DMS79 treated with DMSO at 0.1 percent for 48 hours (cell line): ENCODE data around the gene CLCNKA.
"Not testable (repeated sequence)": the region's sequence is repeated elsewhere in the genome, so short reads cannot be mapped to it uniquely, and the experiment has no call there.

Source experiments
- DNase-seq: peaks from one replicate; lab custom pipeline; 2025; lab: John Stamatoyannopoulos, UW

The CLCNKA gene

DNA sequence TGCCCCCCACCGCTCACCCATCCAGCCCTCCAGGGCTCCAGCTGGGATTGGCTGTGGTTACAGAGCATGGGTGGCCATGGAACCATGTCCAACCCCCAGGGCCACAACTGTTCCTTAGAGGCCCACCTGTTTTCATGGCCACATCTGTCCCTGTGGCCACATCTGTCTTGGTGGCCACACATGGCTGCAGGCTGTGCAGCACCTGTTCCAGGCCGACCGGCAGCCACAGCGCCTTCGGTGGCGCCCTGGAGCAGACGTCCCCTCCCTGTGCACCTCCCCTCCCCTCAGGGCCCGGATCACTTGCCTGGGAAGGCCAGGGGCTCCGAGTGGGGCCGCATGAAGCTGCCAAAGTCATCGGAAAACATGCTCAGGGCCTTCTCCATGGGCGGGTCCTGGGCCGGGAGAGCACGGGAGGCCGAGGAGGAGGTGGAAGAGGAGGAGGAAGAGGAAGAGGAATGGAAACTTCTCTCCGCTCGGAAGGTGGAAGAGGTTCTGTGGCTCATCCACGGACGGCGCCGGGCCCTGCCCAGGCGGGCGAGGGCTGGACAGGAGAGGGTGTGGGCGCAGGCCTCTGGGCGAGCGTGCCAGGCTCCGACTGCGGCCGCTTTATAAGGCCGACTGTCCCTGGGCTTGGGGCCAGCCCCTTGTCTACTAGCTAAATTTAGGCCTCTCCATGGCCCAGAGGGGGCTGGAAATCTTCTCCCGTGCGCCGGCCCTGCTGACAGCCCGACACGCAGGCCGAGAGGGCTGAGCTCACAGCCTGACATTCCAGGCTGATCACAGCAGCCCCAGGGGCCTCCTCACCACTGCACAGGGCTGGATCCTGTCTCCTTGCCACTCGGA lies 4.2 kb upstream of the CLCNKA start, which contains the start of gene HSPB7:
TSS of gene HSPB7 (minus strand) at position 583 of the 843 bp plus-strand sequence. CDS start at position 503, 80 bp downstream.
- DNase-seq: no peak

DNA sequence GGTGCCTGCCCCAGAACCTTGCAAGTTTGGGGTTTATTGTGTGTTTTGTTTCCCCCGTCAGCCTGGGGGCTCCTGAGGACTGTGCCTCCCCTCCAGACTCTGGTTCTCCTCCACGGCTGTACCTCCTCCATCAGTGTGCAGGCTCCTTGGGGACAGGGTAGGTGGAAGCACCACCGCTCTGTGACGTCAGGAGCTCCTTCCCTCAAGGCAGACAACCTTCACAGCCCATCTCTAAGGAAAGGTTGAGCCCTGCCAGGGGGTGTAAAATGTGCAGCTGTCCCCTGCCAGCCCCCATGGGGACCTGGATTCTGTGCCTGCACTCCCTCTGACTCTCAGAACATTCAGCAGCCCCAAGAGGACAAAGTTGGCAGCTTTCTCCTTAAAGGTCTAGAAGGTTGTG lies 3.5 kb upstream of the CLCNKA start:
- no peak for DNase-seq

DNA sequence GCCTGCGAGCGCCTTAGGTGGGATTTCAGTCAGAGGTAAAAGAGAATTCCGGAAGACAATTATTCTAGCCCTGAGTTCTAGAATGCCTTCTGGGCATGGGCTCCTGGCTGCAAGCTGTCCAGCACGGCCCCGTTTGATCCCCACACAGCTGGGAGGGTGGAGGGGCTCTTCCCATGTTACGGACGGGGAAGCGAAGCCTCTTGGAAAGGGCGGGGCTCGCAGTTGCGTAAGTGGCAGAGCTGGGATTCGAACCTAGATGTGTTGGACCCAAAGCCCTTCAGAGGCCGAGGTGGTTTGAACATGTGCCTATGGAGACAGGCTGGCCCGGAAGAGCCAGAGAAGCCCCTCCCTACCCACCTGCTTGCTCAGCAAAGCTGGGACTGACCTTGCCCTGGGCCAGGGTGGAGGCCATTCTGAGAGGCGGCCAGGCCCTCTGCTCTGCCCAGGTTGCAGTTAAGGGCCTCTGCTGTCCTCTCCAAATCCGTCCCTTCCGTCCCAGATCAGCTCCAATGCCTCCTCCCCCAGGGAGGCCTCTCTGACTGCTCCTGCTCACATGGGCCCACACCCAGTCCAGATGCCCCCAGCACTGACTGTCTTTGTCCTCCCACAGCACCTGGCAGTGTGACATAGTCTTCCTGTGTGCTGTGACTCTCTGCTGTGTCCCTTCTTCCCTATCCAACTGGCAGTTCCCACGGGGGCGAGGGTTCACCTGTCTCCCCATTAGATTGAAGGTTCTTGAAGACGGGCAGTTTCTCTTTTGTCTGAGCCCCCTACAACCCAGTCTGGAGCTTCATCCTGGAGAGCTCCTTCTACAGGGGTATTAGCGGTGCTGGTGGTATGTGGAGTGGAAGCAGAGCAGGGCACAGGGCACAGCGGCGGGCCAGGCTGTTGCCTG lies 2.8 kb upstream of the CLCNKA start:
- peak; percentile 79 for DNase-seq

DNA sequence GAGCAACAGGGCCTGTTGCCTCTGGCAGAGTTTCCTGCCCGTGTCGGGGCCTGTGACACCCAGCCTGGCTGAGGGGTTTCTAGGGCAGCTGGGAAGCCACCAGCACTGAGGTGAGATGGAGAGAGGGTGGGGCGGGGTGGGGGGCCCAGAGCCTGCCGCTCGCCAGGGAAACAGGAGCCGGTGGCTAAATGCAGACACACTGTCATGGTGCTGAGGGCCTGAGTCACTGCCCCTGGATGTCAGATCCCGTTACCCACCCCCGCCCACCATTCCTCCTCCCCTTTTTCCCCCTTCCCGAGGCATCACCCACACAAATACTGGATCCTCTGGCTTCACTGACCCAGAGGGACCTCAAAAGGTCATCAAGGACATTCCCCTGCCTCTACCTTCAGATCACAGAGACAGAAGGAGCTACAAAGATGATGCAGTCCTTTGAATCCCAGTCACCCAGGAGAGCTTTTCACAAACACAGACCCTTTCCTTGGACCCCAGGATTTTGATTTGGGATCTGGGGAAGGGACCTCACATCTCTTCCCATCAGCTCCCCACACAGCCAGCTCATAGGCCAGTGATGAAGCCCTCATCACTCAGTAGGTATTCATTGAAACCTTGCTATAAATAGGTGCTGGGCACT lies 2.1 kb upstream of the CLCNKA start:
- DNase-seq: no peak

DNA sequence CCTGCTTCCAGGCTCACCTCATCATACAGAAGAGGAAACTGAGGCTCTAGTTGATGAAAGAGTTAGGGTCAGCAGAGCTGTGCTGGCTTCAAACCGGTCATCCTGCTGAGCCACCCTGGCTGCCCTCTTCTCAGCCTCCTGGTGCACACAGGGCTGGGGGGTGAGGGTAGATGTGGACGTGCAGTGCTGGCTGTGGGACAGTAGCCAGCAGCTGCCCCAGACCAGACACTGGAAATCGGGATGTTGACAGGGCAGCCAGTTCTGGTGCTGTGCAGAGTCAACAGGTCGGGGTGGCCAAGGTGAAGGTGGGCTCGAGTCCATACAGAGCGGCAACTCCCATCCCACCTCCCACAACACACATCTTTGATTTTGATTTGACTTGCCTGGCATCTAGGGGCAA lies 1.5 kb upstream of the CLCNKA start:
- DNase-seq: no peak

DNA sequence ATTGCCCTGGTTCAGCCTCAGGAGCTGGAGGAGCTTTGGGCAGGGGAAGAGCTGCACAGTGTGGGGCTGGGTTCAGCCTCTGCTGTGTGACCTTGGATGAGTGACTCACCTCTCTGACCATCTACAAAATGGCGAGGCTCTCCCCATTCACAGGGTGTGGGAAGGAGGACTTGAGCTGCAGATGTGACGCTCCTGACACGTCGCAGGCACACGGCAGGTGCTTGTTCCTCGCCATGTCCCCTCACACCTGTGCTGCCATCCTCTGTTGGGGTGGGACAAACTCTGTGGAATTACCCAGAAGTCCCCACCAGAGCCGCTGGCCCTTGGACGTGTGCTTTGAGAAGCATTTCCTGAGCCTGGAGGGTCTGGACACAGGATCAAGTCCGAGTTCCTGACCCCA lies 958 bp upstream of the CLCNKA start:
- not testable (repeated sequence) for DNase-seq

DNA sequence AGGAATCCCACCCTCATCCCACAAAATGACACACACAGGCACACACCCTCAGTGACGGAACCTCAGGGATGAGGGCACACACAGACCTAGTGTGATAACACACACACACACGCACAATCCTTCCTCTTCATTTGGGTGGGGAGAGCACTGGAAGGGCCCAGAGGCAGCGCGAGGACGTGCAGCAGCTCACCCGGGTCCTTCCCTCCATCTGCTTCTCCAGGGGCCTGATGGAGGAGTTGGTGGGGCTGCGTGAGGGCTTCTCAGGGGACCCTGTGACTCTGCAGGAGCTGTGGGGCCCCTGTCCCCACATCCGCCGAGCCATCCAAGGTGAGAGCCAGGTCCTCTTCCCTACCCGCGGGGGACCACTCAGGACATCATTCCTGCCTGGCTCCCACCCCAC lies 557 bp downstream of the CLCNKA start:
- no peak for DNase-seq

DNA sequence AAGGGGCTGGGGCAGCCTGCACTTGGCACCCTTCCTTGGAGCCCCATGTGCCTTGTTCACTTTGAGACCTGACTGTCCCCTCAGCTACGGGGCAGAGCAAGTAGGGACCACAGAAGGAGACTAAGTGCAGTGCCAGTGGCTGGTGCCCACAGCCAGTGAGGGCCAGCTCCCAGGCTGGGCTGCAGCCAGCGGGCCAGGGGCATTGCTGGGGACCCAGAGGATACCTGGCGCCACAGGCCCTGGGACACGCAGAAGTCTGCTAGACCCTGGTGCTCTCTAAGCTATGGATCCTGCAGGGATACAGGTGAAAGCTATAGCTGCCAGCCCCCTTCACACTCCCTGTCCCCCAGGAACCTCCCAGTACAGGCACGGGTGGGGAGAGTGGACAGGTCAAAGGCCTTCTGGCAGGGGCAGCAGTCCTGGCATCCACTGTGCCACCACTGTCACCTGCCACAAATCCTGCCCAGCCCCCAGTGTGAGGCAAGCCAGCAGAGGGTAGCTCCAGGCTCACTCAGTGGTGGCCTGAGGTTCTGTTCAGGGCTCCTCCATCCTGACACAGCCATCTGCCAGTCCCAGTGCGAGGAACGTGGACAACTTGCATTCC lies 1.3 kb downstream of the CLCNKA start:
- no peak for DNase-seq

DNA sequence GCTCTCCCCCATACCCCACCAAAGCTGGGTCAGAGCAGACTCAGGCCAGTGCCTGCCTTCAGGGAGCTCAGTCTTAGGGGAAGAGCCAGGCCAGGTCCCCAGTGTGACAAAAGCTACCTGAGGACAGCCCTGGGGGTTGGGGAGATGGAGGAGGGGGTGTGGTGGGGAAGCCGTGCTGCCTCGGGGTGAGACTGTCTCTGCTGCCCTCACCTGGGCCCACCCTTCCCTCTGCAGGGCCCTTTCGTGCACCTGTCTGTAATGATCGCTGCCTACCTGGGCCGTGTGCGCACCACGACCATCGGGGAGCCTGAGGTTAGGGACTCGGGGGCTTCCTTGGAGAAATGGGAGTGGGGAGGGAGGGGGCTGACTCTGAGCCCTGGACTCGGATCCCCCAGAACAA lies 4.5 kb downstream of the CLCNKA start:
- DNase-seq: not testable (repeated sequence)

DNA sequence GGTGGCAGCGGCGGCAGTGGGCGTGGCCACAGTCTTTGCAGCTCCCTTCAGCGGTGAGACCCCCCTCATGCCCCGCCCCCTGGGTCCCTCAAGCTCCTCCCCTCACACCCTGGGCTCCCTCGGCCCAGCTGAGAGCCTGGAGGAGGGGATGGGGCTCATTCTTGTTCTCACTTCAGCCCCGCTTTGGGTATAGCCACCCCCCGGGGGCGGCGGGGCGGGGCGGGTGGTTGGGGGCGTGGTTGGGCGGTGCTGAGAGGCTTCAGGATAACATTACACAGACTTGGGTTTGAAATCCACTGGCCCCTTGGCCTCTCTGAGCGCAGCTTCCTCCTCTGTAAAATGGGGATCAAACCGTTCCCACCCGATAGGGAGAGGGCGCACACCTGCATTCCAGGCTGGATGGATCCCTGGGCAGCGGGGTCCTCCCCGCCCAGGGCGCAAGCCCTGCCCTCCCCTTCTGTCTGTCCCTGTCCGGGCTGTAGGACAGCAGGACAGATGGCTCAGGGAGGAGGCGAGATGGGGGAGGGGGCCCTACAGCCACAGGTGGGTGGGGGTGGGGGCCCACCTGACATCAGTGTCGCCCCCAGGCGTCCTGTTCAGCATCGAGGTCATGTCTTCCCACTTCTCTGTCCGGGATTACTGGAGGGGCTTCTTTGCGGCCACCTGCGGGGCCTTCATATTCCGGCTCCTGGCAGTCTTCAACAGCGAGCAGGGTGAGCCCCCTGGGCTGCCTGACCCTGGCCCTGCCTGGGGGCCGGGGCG lies 5.1 kb downstream of the CLCNKA start:
- no peak for DNase-seq

DNA sequence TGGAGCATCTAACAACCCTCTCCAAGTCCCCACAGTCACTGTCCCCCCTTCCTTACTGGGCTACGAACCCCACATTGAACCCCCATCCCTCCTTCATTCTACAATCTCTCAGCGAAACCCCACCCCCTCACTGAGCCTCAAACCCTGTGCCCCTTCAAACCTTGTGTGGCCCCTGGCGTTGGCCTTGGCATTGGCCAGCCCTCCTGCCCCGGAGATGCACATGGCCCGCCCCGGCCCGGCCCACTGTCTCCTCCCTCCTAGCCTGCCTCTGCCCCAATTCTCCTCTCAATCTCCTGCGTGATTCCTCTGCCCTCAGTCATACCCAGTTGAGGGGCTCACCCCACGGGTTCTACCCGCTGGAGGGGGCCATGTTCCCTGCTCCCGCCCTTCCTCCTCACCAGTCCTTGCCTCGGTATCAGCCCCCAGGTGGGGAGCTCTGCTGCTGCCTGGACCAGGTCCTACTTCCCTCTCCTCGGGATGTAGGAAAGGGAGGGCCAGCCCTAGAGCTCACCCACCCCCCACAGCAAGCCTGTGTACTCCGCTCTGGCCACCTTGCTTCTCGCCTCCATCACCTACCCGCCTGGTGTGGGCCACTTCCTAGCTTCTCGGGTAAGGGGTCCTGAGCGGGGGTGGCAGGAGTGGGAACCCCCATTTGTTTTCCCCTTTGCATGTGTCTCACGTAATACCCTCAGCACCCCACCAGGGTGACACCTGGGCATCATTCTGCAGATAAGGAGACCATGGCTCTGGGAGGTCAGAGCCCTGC lies 6.6 kb downstream of the CLCNKA start:
- DNase-seq: no peak

DNA sequence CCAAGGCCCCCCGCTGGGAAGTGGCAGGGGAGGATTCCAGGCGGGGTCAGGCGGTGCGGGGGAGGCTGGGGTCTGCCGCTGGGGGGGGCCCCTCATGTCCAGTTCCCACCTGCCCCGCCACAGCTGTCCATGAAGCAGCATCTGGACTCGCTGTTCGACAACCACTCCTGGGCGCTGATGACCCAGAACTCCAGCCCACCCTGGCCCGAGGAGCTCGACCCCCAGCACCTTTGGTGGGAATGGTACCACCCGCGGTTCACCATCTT lies 7.1 kb downstream of the CLCNKA start:
- DNase-seq: not testable (repeated sequence)

DNA sequence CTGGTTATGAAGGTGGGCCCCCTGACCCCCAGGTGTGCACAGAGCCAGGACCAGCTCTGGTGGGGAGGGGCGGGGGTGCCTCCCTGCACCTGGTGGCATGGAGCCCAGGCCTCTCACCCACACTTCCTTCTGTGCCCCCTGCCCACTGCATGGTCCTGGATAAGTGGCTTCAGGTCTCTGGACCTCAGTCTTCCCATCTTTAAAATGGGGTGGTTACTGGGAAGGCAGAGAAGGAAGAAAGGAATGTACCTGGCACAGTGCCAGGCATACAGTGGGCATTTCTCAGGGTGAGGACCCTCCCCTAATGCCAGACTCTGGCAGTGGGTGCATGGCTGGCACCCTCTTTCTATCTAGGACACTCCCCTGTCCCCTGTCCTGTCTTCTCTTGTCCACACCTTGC lies 7.5 kb downstream of the CLCNKA start:
- DNase-seq: no peak

DNA sequence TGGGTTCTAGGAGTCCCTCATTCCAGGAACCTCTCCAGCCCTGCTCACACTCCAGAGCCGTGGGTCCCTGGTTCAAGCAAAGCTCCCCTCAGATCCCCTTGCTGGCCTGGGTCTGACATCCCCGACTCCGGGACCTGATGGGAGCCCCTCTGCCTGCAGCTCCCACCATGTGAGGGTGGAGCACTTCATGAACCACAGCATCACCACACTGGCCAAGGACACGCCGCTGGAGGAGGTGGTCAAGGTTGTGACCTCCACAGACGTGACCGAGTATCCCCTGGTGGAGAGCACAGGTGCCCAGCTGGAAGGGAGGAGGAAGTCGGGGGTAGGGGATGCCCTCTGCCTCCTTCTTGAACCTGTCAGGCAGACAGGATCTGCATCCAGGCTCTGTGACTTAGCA lies 9.7 kb downstream of the CLCNKA start:
- DNase-seq: no peak

DNA sequence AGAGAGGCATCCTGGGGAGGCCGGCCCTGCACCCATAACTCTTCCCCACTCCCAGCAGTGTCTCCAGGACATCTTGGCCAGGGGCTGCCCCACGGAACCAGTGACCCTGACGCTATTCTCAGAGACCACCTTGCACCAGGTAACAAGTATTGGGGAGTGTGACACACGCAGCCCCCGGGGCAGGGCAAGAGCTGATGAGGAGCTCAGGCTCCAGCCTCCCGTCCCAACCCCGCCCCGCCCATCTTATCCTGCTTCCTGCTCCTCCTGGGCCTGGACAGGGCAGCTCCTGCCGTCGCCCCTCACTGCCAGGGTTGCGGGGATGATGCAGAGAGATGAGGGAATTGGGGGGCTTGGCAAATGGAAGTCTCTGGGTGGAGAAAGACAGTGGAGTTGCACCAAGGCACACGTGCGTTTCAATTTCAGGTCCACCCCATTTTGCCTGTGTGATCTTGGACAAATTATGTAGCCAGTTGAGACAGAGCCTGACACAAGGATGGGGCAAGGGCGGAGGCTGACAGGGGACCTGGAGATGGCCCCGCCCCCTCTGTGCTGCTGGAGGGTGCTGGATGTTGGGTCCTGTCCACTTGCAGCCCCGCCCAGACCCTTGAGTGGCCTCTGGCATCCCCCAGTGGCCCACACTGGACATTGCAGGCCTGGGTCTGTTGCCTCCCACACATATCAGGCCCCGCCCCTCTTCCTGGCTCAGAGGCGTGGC lies 10.7 kb downstream of the CLCNKA start:
- no peak for DNase-seq

DNA sequence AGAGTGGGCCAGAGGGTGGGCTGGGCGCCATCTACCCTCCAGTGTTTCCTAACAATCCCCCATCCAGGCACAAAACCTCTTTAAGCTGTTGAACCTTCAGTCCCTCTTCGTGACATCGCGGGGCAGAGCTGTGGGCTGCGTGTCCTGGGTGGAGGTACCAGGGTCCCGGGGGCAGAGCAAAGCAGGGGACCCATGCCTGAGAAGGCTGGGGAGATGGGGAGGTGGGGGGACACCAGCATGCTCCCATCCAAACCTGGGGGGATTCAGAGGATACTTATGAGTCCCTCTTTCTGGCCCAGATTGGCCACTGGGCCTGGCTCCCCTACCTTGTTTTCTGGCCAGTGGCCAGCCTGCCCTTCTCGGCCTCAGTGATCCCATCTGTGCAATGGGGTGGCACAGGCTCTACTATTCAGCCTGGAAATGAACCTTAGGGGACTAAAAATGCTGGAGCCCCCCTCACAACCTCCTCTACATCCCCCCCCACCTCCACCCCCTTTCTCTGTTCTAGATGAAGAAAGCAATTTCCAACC lies 11.3 kb downstream of the CLCNKA start:
- not testable (repeated sequence) for DNase-seq

DNA sequence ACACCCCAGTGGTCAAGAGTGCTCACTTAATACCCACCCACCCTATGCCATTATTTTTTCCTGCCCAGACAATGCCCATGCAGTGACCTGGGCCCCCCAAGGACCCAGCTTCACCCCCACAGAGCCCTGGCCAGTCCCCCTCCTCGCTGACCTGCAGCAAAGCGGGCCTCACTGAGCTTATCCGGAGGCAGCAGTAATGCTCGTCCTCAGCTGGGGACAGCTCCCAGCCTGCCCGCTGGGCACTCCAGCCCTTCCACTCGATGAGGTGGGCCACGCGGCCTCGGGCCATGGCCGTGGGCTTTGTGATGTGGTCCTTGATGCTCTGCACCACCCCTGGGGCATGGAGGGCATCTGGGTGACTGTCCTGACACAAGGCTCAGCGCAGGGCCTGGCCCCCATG lies 14.6 kb downstream of the CLCNKA start:
- not testable (repeated sequence) for DNase-seq

DNA sequence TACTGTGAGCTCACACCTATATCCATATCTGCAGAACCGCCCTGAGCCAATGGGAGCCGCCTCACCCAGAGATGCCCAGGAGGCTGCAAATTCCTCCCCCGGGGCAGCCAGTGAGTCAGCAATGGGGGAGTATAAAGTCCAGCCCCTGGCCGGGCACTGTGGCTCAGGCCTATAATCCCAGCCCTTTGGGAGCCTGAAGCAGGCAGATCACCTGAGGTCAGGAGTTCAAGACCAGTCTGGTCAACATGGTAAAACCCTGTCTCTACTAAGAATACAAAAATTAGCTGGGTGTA lies 16.7 kb downstream of the CLCNKA start:
- no peak for DNase-seq

DNA sequence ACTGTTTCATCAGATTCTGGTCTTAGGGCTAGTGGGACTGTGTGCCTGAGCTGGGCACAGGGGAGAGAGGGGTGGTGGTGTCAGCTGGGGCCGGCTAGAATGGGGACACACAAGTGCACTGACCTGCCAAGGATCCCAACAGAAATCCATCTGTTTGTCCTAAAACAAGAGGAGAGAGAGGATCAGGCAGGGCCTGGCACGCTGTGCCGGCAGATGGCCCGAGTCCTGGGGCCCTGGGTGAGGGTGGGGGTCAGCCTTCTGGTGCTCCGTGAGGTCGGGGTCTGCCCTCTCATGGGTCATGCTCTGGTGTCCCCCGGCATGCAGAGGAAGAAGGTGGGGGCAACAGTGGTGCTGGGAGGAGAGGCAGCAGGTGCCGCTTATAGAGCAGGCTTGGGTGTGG lies 18.0 kb downstream of the CLCNKA start:
- DNase-seq: not testable (repeated sequence)

DNA sequence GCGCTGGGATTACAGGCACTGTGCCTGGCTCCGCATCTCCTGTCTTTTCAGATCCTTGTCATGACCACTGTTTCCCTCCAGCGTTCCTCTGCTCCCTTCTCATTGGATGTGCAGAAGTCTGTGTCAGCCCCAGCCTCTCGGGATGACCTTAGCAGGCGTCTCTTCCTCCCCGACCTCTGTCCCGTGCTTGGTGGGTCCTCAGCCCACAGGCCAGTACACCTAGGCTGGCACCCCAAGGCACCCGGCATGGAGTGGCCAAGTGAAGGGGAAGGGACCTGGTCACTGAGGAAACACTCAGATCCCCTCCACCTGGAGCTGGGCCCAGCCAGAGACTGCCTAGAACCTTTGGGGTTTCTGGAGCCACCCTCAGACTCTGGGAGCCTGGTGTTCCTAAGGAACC lies 19.4 kb downstream of the CLCNKA start:
- DNase-seq: no peak
